ENCODE measurements around the gene IPCEF1. TPM values are rescaled to one million over a fixed set of nuclear protein-coding genes. Genes with fewer than 3 reads are reported as not detected.

Gene IPCEF1
- polyA plus RNA-seq, 1 experiment, result 0.35 TPM

DNA sequence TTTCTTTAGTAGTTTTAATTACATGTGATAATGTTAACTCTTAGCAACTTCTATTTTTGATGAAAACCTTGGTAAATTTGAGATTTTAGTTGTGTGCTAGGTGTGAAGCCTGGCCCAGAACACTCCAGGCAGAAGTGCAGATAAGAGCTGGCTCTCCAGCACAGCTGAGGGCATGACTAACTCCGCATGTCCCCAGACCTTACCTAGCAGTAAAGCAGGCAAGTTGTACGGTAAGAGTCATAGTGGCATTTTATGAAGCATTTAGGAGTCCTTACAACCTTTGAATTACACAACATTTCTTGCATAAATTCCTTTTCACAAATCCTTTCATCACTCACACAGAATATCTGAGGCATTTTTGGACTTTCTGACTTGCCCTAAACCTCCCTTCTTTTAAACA is 250.4 kb downstream of the IPCEF1 start:
- H3K27ac ChIP-seq (ENCODE audit: low read depth, low read length), result no peak overlapping the region
- TF ChIP-seq, protein P1, sequence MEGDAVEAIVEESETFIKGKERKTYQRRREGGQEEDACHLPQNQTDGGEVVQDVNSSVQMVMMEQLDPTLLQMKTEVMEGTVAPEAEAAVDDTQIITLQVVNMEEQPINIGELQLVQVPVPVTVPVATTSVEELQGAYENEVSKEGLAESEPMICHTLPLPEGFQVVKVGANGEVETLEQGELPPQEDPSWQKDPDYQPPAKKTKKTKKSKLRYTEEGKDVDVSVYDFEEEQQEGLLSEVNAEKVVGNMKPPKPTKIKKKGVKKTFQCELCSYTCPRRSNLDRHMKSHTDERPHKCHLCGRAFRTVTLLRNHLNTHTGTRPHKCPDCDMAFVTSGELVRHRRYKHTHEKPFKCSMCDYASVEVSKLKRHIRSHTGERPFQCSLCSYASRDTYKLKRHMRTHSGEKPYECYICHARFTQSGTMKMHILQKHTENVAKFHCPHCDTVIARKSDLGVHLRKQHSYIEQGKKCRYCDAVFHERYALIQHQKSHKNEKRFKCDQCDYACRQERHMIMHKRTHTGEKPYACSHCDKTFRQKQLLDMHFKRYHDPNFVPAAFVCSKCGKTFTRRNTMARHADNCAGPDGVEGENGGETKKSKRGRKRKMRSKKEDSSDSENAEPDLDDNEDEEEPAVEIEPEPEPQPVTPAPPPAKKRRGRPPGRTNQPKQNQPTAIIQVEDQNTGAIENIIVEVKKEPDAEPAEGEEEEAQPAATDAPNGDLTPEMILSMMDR (IDR thresholded peaks at IDR 0.05; ENCODE audit: low read depth, low read length), result no peak
- POLR2A ChIA-PET, result no interaction called here
- no peak for DNase-seq (ENCODE audit: low read depth, low spot score)
- CTCF ChIA-PET, result no interaction called here
- no peak overlapping the region for H3K4me3 ChIP-seq (ENCODE audit: low read depth, low read length)
- H3K9me3 ChIP-seq (ENCODE audit: control insufficient read depth, insufficient read depth, low read length), result no peaks in the 10 kb centered on the region
- H3K27me3 ChIP-seq (ENCODE audit: control insufficient read depth, insufficient read depth, low read length), result no peaks in the 10 kb centered on the region

Other genes with a start within 250 kb of the IPCEF1 start
- gene CNKSR3, start 153.9 kb upstream of the IPCEF1 start, polyA plus RNA-seq (2011; rRNA removed), result 8.6 and 10.1 TPM in 2 replicates

Data from AG04450 (cell line).